ENCODE results near the gene LRRC19.

- TF ChIP-seq REST (IDR thresholded peaks at IDR 0.05; ENCODE audit: insufficient read depth in 1 of 2, low read depth in 2 of 2, low read length in 2 of 2): no peak
- no peak for TF ChIP-seq FOXP2 (optimal IDR thresholded peaks at IDR 0.05; ENCODE audit: borderline replicate concordance, extremely low read depth, extremely low read length, insufficient read depth)
- TF ChIP-seq SIN3A (IDR thresholded peaks at IDR 0.05; ENCODE audit: borderline replicate concordance, insufficient read depth, low read length): no peak
Observed at GRCh38 chr9:26945591-26945990, 59.9 kb downstream of the LRRC19 start.
